ENCODE data around the gene NKX2-8.

NKX2-8 gene

DNA sequence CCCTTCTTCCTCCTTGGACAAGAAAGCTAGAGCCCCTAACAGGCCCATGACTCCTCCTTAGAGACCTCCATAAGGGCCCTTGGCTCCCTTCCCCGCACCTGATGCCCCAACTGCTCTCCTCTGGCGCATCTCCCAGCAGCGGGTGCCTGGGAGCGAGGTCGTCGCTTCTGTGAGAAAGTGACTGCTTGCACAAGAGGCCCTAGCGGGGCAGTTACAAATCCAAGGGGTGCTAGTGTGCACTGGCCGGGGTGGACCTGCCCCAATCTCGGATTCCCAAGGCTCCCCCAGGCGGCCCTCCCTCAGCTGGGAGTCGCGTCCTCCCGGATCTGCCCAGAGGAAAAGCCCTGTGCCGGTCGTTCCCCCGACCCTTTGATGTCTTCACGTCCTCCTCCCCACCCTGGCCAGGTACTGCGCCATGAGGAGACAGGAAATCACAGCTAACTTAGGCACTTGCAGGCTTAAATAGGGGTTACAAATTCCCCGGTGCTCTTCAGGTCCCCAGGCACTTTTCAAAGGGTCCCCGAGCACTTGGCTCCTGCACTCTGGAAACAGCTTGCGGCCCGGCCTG lies 2.8 kb downstream of the NKX2-8 start:
- TF ChIP-seq, protein P1, sequence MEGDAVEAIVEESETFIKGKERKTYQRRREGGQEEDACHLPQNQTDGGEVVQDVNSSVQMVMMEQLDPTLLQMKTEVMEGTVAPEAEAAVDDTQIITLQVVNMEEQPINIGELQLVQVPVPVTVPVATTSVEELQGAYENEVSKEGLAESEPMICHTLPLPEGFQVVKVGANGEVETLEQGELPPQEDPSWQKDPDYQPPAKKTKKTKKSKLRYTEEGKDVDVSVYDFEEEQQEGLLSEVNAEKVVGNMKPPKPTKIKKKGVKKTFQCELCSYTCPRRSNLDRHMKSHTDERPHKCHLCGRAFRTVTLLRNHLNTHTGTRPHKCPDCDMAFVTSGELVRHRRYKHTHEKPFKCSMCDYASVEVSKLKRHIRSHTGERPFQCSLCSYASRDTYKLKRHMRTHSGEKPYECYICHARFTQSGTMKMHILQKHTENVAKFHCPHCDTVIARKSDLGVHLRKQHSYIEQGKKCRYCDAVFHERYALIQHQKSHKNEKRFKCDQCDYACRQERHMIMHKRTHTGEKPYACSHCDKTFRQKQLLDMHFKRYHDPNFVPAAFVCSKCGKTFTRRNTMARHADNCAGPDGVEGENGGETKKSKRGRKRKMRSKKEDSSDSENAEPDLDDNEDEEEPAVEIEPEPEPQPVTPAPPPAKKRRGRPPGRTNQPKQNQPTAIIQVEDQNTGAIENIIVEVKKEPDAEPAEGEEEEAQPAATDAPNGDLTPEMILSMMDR (IDR thresholded peaks at IDR 0.05): no peak

DNA sequence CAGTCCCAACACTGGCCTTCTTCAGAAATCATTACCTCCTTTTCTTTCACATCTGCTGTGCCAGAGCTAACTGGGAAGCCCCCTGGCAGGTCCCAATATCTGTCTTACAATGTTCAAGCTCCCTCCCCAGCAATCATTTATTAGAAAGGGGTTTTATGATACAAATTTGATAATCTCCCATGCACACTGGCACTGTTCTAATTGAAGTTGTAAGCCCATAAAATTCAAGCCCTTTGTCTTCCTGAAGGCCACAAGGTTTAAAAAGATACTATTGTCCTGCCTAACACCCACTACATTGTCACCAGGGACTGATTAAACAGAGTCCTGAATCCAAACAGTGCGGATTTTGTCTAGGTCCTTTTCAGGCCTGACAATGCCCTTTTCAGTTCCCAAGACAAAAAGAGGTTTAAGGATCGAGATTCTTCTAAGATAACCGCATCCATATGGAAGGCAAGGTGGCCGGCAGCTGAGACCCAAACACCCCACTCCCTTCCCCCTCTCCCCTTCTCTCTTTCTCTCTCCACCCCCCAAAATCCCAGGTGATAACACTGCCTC lies 3.3 kb downstream of the NKX2-8 start:
- TF ChIP-seq, protein P1 (IDR thresholded peaks at IDR 0.05): no peak

DNA sequence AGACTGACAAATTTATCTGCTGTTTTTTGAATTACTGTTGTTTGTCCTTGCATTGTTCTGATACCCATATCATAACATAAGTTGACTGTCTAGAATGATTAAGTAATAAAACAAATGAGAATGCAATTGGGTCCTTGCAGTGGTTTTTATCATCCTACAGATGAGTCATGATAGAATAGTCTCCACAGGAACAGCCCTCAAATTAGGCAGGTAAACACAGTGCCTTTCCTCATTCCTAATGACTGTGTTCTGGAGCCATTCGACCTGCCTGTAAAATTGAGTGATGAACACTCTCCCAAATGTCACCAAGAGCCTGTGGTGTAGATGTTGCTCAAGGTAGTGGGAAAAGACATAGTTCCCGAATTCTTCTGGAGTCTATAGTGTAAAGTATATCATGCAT lies 12.3 kb downstream of the NKX2-8 start:
- TF ChIP-seq, protein P1 (IDR thresholded peaks at IDR 0.05): no peak

DNA sequence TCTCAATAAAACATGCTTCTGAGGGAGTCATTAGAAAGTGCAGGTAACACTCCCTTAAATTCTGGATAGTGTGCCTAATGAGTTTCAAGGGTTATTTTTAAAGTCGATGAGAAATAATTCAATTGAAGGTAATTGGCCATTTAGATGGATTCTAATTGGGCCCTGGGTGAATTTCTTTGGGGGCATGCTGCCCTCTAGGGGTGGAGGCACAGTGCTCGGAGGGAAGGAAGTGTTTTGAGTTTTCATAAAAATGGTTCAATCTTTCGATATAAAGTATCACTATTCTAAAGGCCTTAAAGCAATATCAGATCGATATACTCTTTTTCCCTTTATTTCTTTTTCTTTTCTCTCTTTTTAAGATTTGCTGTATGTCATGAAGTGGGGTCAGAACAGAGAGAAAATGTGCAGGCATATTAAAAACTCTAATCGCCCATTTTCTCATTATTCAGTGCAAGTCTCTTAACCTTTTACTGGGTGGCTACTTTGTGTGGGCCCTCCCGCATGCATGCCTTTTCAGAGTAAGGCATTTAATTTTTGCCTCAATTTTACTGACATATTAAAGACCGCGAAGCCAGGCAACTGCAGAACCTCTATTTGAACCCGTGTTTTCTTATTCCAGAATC lies 25.5 kb downstream of the NKX2-8 start:
- TF ChIP-seq, protein P1 (IDR thresholded peaks at IDR 0.05): peak; percentile 96

DNA sequence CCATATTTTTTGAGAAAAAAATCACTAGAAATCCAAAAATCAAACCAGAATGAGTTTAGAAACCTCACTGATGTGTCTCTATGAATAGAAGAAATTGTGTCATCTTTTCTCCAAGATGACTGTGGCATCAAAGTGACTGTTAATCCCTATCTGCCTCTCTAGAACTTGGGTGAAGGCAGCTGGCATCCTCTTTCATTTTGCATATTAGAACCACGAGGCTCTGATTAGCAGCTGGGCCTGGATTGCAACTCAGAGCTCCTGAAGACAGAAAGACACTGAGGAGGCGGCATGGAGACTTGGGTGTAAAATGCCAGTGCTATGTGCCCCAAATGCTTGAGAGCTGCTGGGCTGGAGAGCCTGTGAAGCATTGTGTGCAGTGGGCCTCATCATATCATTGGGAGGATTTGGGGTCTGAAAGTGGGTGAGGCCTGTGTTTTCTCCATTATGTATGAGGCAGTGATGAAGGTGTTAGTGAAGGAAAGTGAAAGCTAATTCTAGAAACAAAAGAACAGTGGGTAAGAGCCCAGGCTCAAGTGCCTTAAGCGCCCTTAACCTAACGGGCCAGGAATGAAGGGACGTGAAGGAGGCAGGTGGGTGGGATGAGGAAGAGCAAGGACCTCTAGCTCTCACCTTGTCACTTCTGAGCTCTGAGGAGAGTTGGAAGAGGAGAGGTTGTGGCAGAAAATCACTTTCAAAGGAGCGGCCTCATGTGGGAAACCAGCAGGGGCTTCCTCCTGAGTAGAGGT lies 26.2 kb downstream of the NKX2-8 start:
- TF ChIP-seq, protein P1 (IDR thresholded peaks at IDR 0.05): no peak

DNA sequence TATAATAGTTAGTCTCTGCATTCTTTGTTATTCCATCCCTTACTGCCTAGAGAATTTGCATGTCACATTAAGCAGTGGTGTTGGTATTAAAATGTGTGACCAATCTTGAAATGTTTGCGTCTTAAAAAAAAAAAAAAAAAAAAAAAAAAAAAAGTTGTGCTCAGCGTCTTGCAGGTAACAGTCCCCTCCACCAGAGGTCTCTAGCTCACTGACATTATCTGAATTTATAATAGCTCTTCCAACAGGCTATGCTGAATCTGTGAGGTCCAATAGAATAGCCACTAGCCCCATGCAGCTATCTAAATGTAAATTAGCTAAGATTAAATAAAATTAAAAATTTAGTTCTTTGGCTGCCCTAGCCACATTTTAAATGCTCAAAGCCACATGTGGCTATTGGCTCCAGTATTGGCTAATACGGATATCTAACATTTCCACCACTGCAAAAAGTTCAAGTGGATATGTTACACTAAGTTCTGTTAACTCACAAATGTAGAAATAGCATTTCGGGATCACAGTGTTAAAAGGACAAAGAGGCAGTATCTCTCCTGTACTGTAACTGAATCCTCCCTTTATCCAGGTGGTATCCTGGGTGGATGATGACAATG lies 28.7 kb downstream of the NKX2-8 start:
- TF ChIP-seq, protein P1 (IDR thresholded peaks at IDR 0.05): peak; percentile 77

DNA sequence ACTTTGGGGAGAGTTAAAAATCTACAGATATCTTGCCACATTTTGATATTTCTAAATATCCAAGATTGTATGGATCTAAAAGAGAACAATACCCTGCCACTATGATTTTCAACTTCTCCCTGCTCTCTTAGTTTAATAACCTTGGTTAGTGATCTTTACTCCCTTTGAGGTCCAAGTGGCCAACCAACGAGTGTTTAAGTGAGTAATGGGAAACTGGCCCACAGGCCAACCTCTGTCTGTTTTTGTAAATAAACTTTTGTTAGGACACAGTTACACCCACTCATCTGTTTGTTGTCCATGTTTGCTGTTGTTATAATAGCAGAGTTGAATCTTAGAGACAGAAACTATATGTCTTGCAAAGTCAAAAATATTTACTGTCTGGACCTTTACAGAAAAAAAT lies 31.5 kb downstream of the NKX2-8 start:
- TF ChIP-seq, protein P1 (IDR thresholded peaks at IDR 0.05): no peak

All from LNCAP (cell line).